PC-3 (cell line): ENCODE results near the gene DLG2. TPM values are rescaled to one million over a fixed set of nuclear protein-coding genes. Genes with fewer than 3 reads are reported as not detected.

Experiments used
- ATAC-seq: fragments of 200-7000 bp; cut with Tn5 transposase; 2 replicates; pipeline ENCODE4 v1.9.1; 2020; ENCODE audit warnings: mild to moderate bottlenecking, moderate library complexity
- BruUV-seq: library from RNA; stranded (reverse); fragments of 400-500 nt; replicated peaks from 2 replicates; lab custom pipeline; 2021; lab: Mats Ljungman, UMichigan
- CTCF ChIA-PET: fragments of 300-600 bp; sonication (Branson Sonifier 250); formaldehyde crosslinking; loops from one replicate; lab custom pipeline; 2022; ENCODE audit warnings: antibody characterized with exemption; lab: Charles Lee
- POLR2A ChIA-PET: fragments of 300-600 bp; sonication (Branson Sonifier 250); formaldehyde crosslinking; loops from one replicate; lab custom pipeline; 2022; ENCODE audit warnings: antibody characterized with exemption; ENCODE audit not compliant: unreplicated experiment; lab: Charles Lee
- DNase-seq: peaks from one replicate; pipeline ENCODE4 v3.0.0-alpha.2; 2015
- H2AFZ ChIP-seq: fragments of 300-600 bp; sonication (generic); 2 replicates; pipeline ENCODE4 v1.6.0; 2016; ENCODE audit warnings: antibody characterized with exemption, low read length
- H3F3A ChIP-seq: fragments of 300-600 bp; sonication (generic); one replicate; pipeline ENCODE4 v1.6.0; 2017; ENCODE audit warnings: antibody characterized with exemption, low read length, control low read depth, mild to moderate bottlenecking; ENCODE audit not compliant: unreplicated experiment
- H3K27ac ChIP-seq: fragments of 300-600 bp; sonication (generic); 2 replicates; pipeline ENCODE4 v1.5.1; 2016; ENCODE audit warnings: mild to moderate bottlenecking, low read length
- H3K27me3 ChIP-seq: fragments of 300-600 bp; sonication (generic); 2 replicates; pipeline ENCODE4 v1.6.1; 2016; ENCODE audit warnings: low read length, mixed read lengths
- H3K36me3 ChIP-seq: fragments of 300-600 bp; sonication (generic); 2 replicates; pipeline ENCODE4 v1.6.1; 2016; ENCODE audit warnings: low read depth, mixed run types, low read length, mixed read lengths
- H3K4me1 ChIP-seq: fragments of 300-600 bp; sonication (generic); 2 replicates; pipeline ENCODE4 v1.5.1; 2016; ENCODE audit warnings: low read length; ENCODE audit not compliant: insufficient read depth
- H3K4me2 ChIP-seq: fragments of 300-600 bp; sonication (generic); 2 replicates; pipeline ENCODE4 v1.6.0; 2016; ENCODE audit warnings: low read length
- H3K4me3 ChIP-seq: fragments of 300-600 bp; sonication (generic); 2 replicates; pipeline ENCODE4 v1.5.1; 2016; ENCODE audit warnings: mild to moderate bottlenecking, low read length, mixed read lengths
- H3K79me2 ChIP-seq: fragments of 300-600 bp; sonication (generic); 2 replicates; pipeline ENCODE4 v1.6.1; 2017; ENCODE audit warnings: low read length, mixed read lengths
- H3K9ac ChIP-seq: fragments of 300-600 bp; sonication (generic); 2 replicates; pipeline ENCODE4 v1.6.0; 2016; ENCODE audit warnings: mild to moderate bottlenecking, low read length
- H3K9me2 ChIP-seq: fragments of 300-600 bp; sonication (generic); replicated peaks from 2 replicates; pipeline ENCODE4 v1.6.1; 2016; ENCODE audit warnings: mixed run types, low read length, mixed read lengths
- H3K9me3 ChIP-seq: fragments of 300-600 bp; sonication (generic); 2 replicates; pipeline ENCODE4 v1.6.1; 2016; ENCODE audit warnings: low read length, mixed read lengths
- H4K20me1 ChIP-seq: fragments of 300-600 bp; sonication (generic); 2 replicates; pipeline ENCODE4 v1.6.1; 2016; ENCODE audit warnings: low read length, mixed read lengths
- CTCF ChIP-seq: fragments of 300-600 bp; sonication (generic); conservative IDR thresholded peaks from 2 replicates; pipeline ENCODE4 v1.5.1; 2017; ENCODE audit warnings: antibody characterized with exemption, low read depth, mild to moderate bottlenecking, low read length
- EZH2 ChIP-seq: fragments of 300-600 bp; sonication (generic); IDR thresholded peaks from one replicate; pipeline ENCODE4 v1.6.1; 2017; ENCODE audit warnings: antibody characterized with exemption, mild to moderate bottlenecking, low read length; ENCODE audit not compliant: unreplicated experiment
- EZH2phosphoT487 ChIP-seq: fragments of 300-600 bp; sonication (generic); IDR thresholded peaks from 2 replicates; pipeline ENCODE4 v1.6.1; 2018; ENCODE audit warnings: mild to moderate bottlenecking, antibody characterized with exemption, low read length, borderline replicate concordance
- intact Hi-C: fragments of 100-400 bp; cut with micrococcal nuclease; formaldehyde crosslinking; loops from 2 replicates; pipeline ENCODE4 v1.9.0; 2023
- total RNA-seq: library from RNA; depleted of rRNA; stranded (reverse); fragments of >200 nt; gene quantifications from 2 replicates; pipeline ENCODE4 v1.2.3, GENCODE V29; 2014

DLG2 gene
- total RNA-seq, 1 experiment from 2014 or later: 0.58 TPM

GRCh38 chr11:83656796-83657330 is 1970.3 kb downstream of the DLG2 start:
- POLR2A ChIA-PET: no interaction called here
- TF ChIP-seq CTCF: no peak
- no peak for TF ChIP-seq EZH2
- TF ChIP-seq EZH2phosphoT487: no peak
- no peak overlapping the region for H3K27ac ChIP-seq
- H3K36me3 ChIP-seq: no peaks in the 10 kb centered on the region
- CTCF ChIA-PET: interaction anchor here (0.6 kb wide), 1 partner anchor 79 kb away, joined by 3 read pairs; no protein-coding TSS in a partner anchor
- no peaks in the 10 kb centered on the region for H3K79me2 ChIP-seq
- no peak for ATAC-seq
- no peaks in the 10 kb centered on the region for H3K9me2 ChIP-seq
- H4K20me1 ChIP-seq: no peaks in the 10 kb centered on the region
- BruUV-seq: no TSS peak
- no peak overlapping the region for H2AFZ ChIP-seq
- H3K4me1 ChIP-seq: no peaks in the 10 kb centered on the region
- no peaks in the 10 kb centered on the region for H3F3A ChIP-seq
- no peak overlapping the region for H3K4me2 ChIP-seq
- no peak for DNase-seq
- H3K27me3 ChIP-seq: 0 out of 2 replicates have a peak, but pooled peaks cover 16% of the 10 kb centered on the region
- H3K9ac ChIP-seq: no peak overlapping the region
- intact Hi-C loops: no loop called here
- no peak overlapping the region for H3K4me3 ChIP-seq
- no peaks in the 10 kb centered on the region for H3K9me3 ChIP-seq

GRCh38 chr11:83655976-83656375 is 1971.2 kb downstream of the DLG2 start:
- Histone ChIP-seq H3K27me3 (peaks cover 20% of the 10 kb centered on the region; the same call in 1 of the 2 replicates), H3K4me1 (no peaks in the 10 kb centered on the region), H3K36me3 (no peaks in the 10 kb centered on the region), H4K20me1 (no peaks in the 10 kb centered on the region), H3K9ac (no peak overlapping the region), H3F3A (no peaks in the 10 kb centered on the region), H3K4me2 (no peak overlapping the region), H3K27ac (no peak overlapping the region), H3K4me3 (no peak overlapping the region), H3K9me2 (no peaks in the 10 kb centered on the region), H3K79me2 (no peaks in the 10 kb centered on the region), H3K9me3 (no peaks in the 10 kb centered on the region), H2AFZ (no peak overlapping the region)
- no TSS peak for BruUV-seq
- ChIA-PET POLR2A (no interaction called here), CTCF (no interaction called here)
- ATAC-seq (no peak), DNase-seq (no peak)
- TF ChIP-seq CTCF (no peak), EZH2 (no peak), EZH2phosphoT487 (no peak)
- intact Hi-C loops: no loop called here

- TF ChIP-seq CTCF (no peak), EZH2 (no peak), EZH2phosphoT487 (no peak)
These were observed 1977.7 kb downstream of the DLG2 start for GRCh38 chr11:83649528-83649855.

More at GRCh38 chr11:83649528-83649855, 1977.7 kb downstream of the DLG2 start:
- Histone ChIP-seq H3K9me2 (no peaks in the 10 kb centered on the region), H4K20me1 (no peaks in the 10 kb centered on the region), H3K27ac (no peak overlapping the region), H3K4me2 (no peak overlapping the region), H2AFZ (no peak overlapping the region), H3K9ac (no peak overlapping the region), H3F3A (no peaks in the 10 kb centered on the region), H3K4me3 (no peak overlapping the region), H3K9me3 (no peaks in the 10 kb centered on the region), H3K27me3 (peaks cover 32% of the 10 kb centered on the region), H3K4me1 (no peaks in the 10 kb centered on the region), H3K36me3 (no peaks in the 10 kb centered on the region), H3K79me2 (no peaks in the 10 kb centered on the region)
- POLR2A ChIA-PET: no interaction called here
- DNase-seq: no peak
- CTCF ChIA-PET: no interaction called here
- intact Hi-C loops: no loop called here
- BruUV-seq: no TSS peak
- ATAC-seq: no peak
